ENCODE results near the gene OPN3. TPM values are rescaled to one million over a fixed set of nuclear protein-coding genes. Genes with fewer than 3 reads are reported as not detected.

OPN3 gene
- polyA plus RNA-seq, 2 of the 4 experiments (the other 2 are of a cell fraction) = 41.0 to 144 TPM

- no peak for FAIRE-seq
- peaks cover 42% of the 10 kb centered on the region for H3K4me1 ChIP-seq
- 63% methylated on average over 4 of the region's 4 CpGs for WGBS (ENCODE audit: missing lambda C conversion rate)
- H3K4me2 ChIP-seq = peak overlapping the region; percentile 88
- H3K9me3 ChIP-seq = no peaks in the 10 kb centered on the region
- peak overlapping the region; percentile 64 to 89; a peak in 5 of 6 replicates for H3K27ac ChIP-seq
- ATAC-seq = no peak
- CTCF ChIA-PET = interaction anchor here (0.7 to 4.2 kb wide), 8 partner anchors 9 to 197 kb away, joined by 3 to 24 read pairs (median 4); no protein-coding TSS in a partner anchor
- no peak for DNase-seq (ENCODE audit: low read depth in 1 of 2, low spot score in 1 of 2)
- POLR2A ChIA-PET = no interaction called here
- TF ChIP-seq E2F6 (IDR thresholded peaks at IDR 0.05; ENCODE audit: borderline replicate concordance, low read depth) = no peak
- no peak for TF ChIP-seq HDAC2 (IDR thresholded peaks at IDR 0.05)
- no peak for TF ChIP-seq CTCF (IDR thresholded peaks at IDR 0.05)
- no peak for TF ChIP-seq KDM5A (IDR thresholded peaks at IDR 0.05)
- no peak for TF ChIP-seq EHMT2 (IDR thresholded peaks at IDR 0.05; ENCODE audit: low read depth)
- TF ChIP-seq PBX3 (IDR thresholded peaks at IDR 0.05) = no peak
- no peak for TF ChIP-seq PHF8 (IDR thresholded peaks at IDR 0.05; ENCODE audit: borderline replicate concordance, low read depth)
- no peak for TF ChIP-seq CEBPB (IDR thresholded peaks at IDR 0.05)
- no peak for TF ChIP-seq FOSB (CRISPR knock-in tag; IDR thresholded peaks at IDR 0.05)
- TF ChIP-seq SREBF2 (IDR thresholded peaks at IDR 0.05) = no peak
- TF ChIP-seq RARB (CRISPR knock-in tag; IDR thresholded peaks at IDR 0.05) = no peak
- no peak for TF ChIP-seq BCL3 (IDR thresholded peaks at IDR 0.05)
- TF ChIP-seq MAFK (IDR thresholded peaks at IDR 0.05; ENCODE audit: partially characterized antibody) = no peak
- TF ChIP-seq HOXB13 (CRISPR knock-in tag; IDR thresholded peaks at IDR 0.05; ENCODE audit: low read depth) = no peak
- no peak for TF ChIP-seq REST (IDR thresholded peaks at IDR 0.05)
- TF ChIP-seq ESRRA (IDR thresholded peaks at IDR 0.05; ENCODE audit: borderline replicate concordance, low read length) = no peak
- no peak for TF ChIP-seq ATOH8 (CRISPR knock-in tag; IDR thresholded peaks at IDR 0.05; ENCODE audit: low read depth)
- H3K4me3 ChIP-seq = peak overlapping the region; percentile 74
Measured at GRCh38 chr1:241637604-241638003, 2.6 kb downstream of the OPN3 start.
